ENCODE data around the gene POLR1A.

Gene POLR1A

GRCh38 chr2:86064006-86064405, 41.7 kb downstream of the POLR1A start:
- DNase-seq (ENCODE audit: low spot score), result peak; percentile 28

GRCh38 chr2:86062043-86062442, 43.6 kb downstream of the POLR1A start:
- DNase-seq (ENCODE audit: low spot score), result peak; percentile 30

DNA sequence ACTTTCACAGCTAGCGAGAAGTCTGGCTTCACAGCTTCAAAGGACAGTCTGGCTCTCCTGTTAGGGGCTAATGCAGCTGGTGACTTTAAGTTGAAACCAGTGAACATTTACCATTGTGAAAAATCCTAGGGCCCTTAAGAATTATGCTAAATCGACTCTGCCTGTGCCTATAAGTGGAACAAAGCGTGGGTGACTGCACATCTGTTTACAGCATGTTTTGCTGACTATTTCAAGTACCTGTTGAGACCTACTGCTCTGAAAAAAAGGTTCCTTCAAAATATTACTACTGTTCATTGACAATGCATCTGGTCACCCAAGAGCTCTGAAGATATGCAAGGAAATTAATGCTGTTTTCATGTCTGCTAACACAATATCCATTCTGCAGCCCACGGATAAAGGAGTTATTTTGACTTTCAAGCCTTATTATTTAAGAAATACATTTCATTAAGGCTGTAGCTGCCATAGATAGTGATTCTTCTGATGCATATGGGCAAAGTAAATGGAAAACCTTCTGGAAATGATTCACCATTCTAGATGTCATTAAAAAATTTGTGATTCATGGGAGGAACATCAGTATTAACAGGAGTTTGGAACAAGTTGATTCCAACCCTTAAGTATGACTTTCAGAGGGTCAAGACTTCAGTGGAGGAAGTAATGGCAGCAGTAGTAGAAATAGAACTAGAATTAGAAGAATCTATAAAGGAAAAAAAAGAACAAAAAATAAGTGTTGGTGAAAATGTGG, 48.9 kb downstream of the POLR1A start:
- no peak for DNase-seq (ENCODE audit: low spot score)

- DNase-seq (ENCODE audit: low spot score), result no peak
Measured at GRCh38 chr2:86055314-86055713, 50.4 kb downstream of the POLR1A start.

DNA sequence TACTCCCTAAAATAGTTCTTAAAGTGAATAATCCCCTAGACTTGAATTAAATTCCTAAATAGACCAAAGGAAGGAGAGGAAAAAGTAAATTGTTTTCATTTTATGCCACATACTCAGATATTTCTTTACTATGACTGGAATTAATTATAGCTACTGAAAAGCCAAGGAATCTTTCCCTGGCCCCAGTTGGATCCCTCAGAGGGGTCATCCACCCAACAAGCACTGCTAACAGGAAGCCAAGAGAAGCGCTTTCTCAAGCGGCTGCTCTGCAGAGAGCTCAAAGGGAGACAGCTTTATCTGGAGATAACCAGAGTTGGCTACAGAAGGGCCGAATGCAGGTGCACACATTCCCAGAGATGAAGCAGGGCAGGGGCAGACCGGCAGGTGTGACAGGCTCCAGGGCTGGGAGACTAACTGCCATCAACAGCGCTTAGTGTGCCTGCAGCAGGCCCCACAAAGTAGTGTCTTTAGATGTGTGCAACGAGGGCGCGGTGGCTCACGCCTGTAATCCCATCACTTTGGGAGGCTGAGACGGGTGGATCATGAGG, 51.1 kb downstream of the POLR1A start:
- peak; percentile 47 for DNase-seq (ENCODE audit: low spot score)

GRCh38 chr2:86053166-86053565, 52.5 kb downstream of the POLR1A start:
- no peak for DNase-seq (ENCODE audit: low spot score)

- no peak for DNase-seq (ENCODE audit: low spot score)
Measured at GRCh38 chr2:86052676-86053075, 53.0 kb downstream of the POLR1A start.

DNA sequence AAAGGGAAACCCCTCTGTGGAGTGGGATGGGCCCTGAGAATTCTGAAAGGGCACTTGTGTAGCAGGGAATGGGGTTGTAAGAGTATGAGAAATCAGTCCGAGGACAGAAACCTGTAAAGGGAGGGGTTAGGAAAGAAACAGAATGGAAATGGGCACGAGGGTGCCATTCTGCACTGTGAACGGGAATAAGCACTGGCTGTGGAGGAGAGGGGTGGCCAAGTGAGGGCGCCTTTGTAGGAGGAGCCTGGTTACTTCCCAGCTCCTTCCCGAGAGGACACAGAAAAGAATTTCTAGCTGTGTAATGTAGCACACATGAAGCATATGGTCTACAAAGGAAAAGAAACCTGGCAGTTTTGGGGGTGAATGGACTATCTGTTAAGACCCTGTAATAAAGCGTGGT, 53.4 kb downstream of the POLR1A start:
- no peak for DNase-seq (ENCODE audit: low spot score)

DNA sequence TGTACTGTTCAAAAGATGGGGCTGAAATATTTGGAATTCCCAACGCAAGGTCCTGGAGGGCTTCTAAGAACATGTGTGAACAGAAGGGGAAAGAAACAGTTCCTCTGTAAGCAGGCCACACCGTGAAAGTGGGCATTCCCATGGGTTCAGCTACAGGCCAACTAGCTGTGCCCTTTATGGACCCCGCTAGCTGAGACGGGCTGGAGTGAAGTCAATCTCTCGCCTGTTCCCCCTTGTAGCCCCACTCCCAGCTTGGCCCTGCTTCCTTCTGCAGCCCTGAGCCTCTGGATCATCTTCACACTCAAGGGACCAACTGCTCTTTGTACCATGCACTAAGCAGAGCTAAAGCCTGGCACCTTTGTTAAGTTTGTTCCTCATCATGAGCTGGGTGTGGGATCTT, 55.4 kb downstream of the POLR1A start:
- no peak for DNase-seq (ENCODE audit: low spot score)

GRCh38 chr2:86049529-86049928, 56.2 kb downstream of the POLR1A start:
- DNase-seq (ENCODE audit: low spot score), result no peak

DNA sequence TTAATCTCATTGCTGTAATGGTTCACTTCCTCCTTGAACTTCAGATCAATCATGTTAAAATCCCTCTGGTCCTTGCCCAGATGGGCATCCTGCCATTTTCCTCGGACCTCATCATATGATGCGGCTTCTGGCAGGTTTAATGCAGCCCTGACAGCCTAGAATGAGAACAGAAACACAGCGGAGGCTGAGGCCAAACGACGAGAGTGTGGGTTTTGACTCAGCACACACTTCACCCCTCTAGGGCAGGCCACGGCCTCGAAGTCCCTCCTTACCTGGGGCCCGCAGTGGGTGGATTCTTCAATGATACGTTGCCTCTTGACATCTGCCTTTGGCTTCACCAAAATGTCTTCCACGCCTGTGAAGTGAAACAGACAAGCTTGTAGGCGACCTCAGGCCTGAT, 56.8 kb downstream of the POLR1A start:
- DNase-seq (ENCODE audit: low spot score), result no peak

DNA sequence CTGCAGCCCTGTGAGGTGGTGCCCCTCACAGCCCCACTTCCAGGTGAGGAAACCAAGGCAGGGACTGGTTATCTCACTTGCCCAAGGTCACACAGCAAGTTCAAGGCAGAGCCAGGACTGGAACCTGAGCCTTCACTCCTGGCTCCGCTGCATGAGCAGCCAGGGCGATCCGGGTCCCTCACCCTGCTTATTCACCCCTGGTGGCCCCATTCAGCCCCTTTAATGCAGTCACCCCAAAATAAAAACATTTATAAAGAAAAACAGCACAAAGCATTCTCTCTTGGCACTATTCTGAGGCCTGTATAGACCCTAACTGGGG, 57.3 kb downstream of the POLR1A start:
- DNase-seq (ENCODE audit: low spot score), result no peak

DNA sequence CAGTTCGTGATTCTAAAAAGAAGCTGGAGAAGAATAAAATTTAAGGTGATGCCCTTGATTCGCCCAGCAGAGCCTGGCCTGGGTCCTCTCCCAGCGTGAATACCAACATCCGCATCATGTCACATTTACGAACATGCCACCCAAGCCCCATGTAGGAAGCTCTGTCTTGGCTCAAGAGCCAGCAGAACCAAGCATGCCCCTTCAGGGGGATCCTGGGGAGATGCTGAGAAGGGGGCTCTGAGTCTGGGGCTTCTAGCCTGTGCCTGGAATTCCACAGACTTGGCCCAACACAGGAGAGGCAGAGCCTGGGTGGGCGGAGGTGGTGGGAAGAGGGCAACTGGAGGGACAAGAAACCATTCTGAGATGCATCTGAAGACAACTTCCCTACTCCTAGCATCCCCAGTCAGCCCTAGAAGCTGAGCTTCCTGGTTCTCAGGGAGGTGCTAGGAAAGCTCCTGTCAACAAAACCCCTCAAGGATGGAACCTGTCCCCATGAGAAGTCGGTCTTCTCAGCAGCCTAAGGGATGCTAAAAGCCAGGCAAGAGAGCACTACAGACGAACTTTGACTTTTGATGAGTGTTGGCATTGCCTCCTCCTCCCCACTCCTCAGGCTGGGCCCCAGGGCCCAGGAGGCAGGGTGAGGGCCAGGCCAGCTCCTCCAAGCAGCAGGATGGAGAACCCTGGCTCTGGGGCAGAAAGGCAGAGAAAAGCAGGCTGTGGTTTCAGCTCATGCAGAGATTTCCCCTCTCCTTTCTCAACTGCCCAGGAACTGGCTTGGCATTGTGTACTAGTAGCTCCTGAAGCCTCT, 57.9 kb downstream of the POLR1A start:
- DNase-seq (ENCODE audit: low spot score), result no peak

DNA sequence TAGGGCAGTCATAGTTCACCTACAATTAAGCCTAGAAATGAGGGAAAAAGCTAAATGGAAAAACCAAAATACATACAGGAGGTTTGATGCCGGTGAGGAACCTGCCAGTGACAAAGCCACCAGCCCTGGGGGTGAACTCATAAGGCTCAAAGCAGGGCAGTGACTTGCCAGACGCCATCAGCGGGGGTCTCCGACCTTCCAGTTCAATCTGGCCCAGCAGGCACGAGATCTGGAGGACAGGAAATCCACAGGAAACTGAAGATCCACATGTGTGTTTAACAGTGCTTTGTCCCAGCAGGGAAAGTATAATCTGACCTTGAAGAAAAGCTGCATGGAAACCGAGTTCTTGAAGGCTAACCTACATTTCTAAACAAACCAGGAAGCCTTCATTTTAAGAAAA, 60.1 kb downstream of the POLR1A start:
- no peak for DNase-seq (ENCODE audit: low spot score)

GRCh38 chr2:86044614-86045013, 61.1 kb downstream of the POLR1A start:
- DNase-seq (ENCODE audit: low spot score), result no peak

DNA sequence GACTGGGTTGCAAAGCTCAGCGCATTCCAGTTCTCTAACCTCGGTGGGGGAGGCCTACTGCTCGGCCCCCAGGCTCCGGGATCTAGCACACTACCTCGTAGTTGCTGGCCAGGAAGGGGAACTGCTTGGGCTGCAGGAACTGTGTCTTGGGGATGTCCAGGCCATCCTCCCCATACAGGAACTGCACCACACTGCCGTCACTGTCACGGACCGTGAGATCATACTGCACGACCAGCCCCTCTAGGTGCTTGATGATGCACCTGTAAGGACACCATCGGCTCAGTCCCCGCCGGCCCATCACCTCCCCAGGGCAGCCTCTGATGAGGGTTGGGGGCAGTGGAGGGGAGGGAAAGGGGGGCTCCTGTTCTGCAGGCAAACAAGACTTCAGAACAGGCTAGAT, 61.6 kb downstream of the POLR1A start:
- DNase-seq (ENCODE audit: low spot score), result no peak

GRCh38 chr2:86042256-86043168, 63.2 kb downstream of the POLR1A start:
- no peak for DNase-seq (ENCODE audit: low spot score)

DNA sequence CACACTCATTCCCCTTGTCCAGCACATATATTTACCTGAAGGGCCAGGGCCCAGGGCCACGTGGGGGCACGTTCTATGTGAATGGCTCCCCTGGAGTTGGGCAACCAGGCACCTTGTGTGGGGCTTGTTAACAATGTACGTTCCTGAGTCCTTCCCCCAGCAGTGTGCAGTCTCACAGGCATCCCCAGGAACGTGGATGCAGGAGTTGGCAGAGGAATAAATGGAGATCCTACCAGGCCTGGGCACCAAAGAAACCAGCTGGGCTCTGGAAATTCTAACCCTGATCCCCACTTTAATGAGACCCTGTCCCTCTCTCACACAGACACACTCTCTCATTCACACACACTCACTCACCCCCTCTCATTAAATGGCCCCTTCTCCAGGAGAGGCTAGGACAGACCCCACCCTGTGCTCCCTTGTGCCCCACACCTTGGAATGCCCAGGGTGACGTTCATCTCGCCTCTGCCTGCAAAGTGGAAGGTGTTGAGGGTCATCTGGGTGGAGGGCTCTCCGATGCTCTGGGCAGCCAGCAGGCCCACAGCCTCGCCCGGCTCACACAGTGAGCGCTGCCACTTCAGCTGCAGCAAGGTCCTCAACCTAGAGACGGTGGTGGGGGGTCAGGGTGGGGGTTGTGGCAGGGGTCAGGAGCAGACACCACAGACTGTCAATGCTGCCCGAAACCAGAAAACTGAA, 65.6 kb downstream of the POLR1A start:
- DNase-seq (ENCODE audit: low spot score), result no peak

- no peak for DNase-seq (ENCODE audit: low spot score)
Measured at GRCh38 chr2:86039178-86039962, 66.3 kb downstream of the POLR1A start.

DNA sequence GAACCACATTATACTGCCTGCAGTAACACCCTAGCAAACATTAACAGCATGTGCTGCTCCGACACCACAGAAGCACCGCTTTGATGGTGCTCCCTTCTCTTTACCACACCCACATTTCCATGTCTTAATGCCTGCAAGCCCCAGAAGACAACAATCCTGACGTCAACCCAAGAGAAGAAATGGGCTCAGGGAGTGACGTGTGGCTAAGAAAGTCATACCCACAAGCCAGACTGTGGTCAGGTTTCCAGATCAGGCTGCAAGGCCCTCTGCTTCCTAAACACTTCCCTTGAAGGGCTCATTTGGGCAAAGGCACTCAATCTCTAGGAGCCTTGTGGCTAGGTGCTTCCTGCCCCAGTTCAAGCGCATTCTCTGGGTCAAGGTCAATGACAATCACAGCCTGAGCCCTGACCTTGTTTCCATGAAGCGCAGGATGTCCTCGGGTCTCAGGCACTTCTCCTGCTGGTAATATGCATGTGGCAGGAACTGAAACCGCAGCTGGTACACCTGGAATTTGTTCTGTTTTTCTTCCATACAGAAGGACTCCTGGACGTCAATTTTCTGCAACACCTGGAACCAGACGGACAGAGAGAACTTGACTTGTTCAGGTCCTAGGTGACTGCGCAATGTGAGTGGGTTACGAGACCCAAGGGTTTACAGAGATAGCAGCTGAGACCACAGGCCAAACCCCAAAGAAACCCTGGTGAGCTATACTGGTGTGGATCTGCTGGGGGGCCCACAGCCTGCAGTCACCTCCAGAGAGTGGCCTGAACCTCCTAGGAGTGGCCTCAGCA, 67.2 kb downstream of the POLR1A start:
- DNase-seq (ENCODE audit: low spot score), result peak; percentile 69

Measured in AG08395 (cell line).